ENCODE measurements around the gene PSMC6. TPM values are rescaled to one million over a fixed set of nuclear protein-coding genes. Genes with fewer than 3 reads are reported as not detected.
"Not testable (repeated sequence)": the region's sequence is repeated elsewhere in the genome, so short reads cannot be mapped to it uniquely, and the experiment has no call there.

The PSMC6 gene
- total RNA-seq, 2 experiments from 2014 or later, result 85.4 to 98.3 TPM

DNA sequence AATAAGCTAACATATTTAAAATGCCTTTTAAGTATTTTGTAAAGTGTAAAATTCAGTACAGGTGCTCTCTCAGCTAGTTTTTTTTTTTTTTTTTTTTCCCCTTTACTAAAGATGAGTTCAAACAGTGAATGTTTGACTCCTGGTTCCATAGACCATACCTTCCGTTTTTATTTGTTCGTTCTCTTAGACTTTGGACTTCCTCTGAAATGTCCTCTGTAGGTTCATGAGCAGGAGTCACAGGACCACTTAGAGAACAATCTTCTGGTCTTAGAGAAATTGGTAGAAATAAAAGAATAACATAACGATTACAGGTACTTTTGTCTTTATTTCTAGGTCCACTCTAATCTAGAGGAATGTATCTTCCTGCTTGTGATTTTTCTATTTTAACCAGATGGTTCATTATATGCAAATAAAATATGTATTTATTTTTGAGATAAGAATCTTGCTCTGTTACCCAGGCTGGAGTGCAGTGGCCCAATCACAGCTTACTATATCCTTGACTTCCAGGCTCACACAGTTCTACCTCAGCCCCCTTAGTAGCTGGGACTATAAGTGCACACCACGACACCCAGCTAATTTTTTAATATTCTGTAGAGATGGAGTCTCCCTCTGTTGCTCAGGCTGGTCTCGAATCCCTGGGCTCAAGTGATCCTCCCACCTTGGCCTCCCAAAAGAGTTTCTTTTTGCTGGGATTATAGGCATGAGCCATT is 48.8 kb downstream of the PSMC6 start:
- no peak overlapping the region for H3K27ac ChIP-seq (ENCODE audit: low read depth, low read length, poor library complexity, severe bottlenecking)
- no peak overlapping the region for H3K4me3 ChIP-seq (ENCODE audit: low read depth, low read length, poor library complexity, severe bottlenecking)
- no peaks in the 10 kb centered on the region for H3K79me2 ChIP-seq (ENCODE audit: insufficient read depth, low read depth, low read length)
- DNase-seq (ENCODE audit: low spot score), result no peak
- POLR2A ChIA-PET, result interaction anchor here (0.5 to 1.0 kb wide), 8 partner anchors 16 to 1734 kb away, joined by 3 to 5 read pairs (median 3); no protein-coding TSS in a partner anchor
- H3K9me3 ChIP-seq (ENCODE audit: low read length), result no peaks in the 10 kb centered on the region
- no TSS peak for BruUV-seq (replicated peaks)
- CTCF ChIA-PET (ENCODE audit: unreplicated experiment), result no interaction called here
- no peak overlapping the region for H3K4me2 ChIP-seq (ENCODE audit: low read length)
- intact Hi-C loops (cut with micrococcal nuclease; ENCODE audit: unreplicated experiment), result no loop called here
- H3K4me1 ChIP-seq (ENCODE audit: insufficient read depth, low read length, poor library complexity, severe bottlenecking), result no peaks in the 10 kb centered on the region
- peaks cover 32% of the 10 kb centered on the region for H3K36me3 ChIP-seq (ENCODE audit: insufficient read depth, low read length)
- TF ChIP-seq EZH2phosphoT487 (IDR thresholded peaks at IDR 0.05; ENCODE audit: borderline replicate concordance, low read depth, low read length), result no peak
- TF ChIP-seq, protein P1, sequence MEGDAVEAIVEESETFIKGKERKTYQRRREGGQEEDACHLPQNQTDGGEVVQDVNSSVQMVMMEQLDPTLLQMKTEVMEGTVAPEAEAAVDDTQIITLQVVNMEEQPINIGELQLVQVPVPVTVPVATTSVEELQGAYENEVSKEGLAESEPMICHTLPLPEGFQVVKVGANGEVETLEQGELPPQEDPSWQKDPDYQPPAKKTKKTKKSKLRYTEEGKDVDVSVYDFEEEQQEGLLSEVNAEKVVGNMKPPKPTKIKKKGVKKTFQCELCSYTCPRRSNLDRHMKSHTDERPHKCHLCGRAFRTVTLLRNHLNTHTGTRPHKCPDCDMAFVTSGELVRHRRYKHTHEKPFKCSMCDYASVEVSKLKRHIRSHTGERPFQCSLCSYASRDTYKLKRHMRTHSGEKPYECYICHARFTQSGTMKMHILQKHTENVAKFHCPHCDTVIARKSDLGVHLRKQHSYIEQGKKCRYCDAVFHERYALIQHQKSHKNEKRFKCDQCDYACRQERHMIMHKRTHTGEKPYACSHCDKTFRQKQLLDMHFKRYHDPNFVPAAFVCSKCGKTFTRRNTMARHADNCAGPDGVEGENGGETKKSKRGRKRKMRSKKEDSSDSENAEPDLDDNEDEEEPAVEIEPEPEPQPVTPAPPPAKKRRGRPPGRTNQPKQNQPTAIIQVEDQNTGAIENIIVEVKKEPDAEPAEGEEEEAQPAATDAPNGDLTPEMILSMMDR (conservative IDR thresholded peaks at IDR 0.05; ENCODE audit: low read length), result no peak
- H2AFZ ChIP-seq (ENCODE audit: low read length), result no peak overlapping the region
- no peaks in the 10 kb centered on the region for H3K9me2 ChIP-seq (ENCODE audit: insufficient read depth, low read length)
- no peaks in the 10 kb centered on the region for H4K20me1 ChIP-seq (ENCODE audit: insufficient read depth, low read length)

DNA sequence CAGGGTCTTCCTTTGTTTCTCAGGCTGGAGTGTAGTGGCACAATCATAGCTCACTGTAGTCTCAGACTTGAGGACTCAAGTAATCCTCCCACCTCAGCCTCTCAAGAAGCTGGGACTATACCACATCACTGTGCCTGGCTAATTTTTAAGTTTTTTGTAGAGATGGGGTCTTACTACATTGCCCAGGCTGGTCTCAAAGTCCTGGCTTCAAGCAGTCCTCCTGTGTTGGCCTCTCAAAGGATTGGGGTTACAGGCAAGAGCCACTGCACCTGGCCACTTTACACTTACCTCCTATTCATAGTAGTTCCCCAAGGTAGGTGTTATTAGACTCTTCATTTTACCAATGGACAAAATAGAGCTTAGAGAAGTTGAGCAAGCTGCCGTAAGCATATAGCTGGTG is 52.1 kb downstream of the PSMC6 start:
- Histone ChIP-seq H3K9me3 (ENCODE audit: low read length) (no peaks in the 10 kb centered on the region), H3K79me2 (ENCODE audit: insufficient read depth, low read depth, low read length) (no peaks in the 10 kb centered on the region), H2AFZ (ENCODE audit: low read length) (no peak overlapping the region), H3K4me1 (ENCODE audit: insufficient read depth, low read length, poor library complexity, severe bottlenecking) (no peaks in the 10 kb centered on the region), H4K20me1 (ENCODE audit: insufficient read depth, low read length) (no peaks in the 10 kb centered on the region), H3K4me2 (ENCODE audit: low read length) (no peak overlapping the region), H3K27ac (ENCODE audit: low read depth, low read length, poor library complexity, severe bottlenecking) (no peak overlapping the region), H3K9me2 (ENCODE audit: insufficient read depth, low read length) (no peaks in the 10 kb centered on the region), H3K4me3 (ENCODE audit: low read depth, low read length, poor library complexity, severe bottlenecking) (no peak overlapping the region), H3K36me3 (ENCODE audit: insufficient read depth, low read length) (peaks cover 32% of the 10 kb centered on the region)
- CTCF ChIA-PET (ENCODE audit: unreplicated experiment), result no interaction called here
- no TSS peak for BruUV-seq (replicated peaks)
- TF ChIP-seq EZH2phosphoT487 (IDR thresholded peaks at IDR 0.05; ENCODE audit: borderline replicate concordance, low read depth, low read length), result no peak
- TF ChIP-seq, protein P1 (conservative IDR thresholded peaks at IDR 0.05; ENCODE audit: low read length), result no peak
- intact Hi-C loops (cut with micrococcal nuclease; ENCODE audit: unreplicated experiment), result no loop called here
- no peak for DNase-seq (ENCODE audit: low spot score)
- POLR2A ChIA-PET, result interaction anchor here (0.9 to 1.4 kb wide), 4 partner anchors 9 to 30 kb away, joined by 3 to 4 read pairs (median 4); no protein-coding TSS in a partner anchor

DNA sequence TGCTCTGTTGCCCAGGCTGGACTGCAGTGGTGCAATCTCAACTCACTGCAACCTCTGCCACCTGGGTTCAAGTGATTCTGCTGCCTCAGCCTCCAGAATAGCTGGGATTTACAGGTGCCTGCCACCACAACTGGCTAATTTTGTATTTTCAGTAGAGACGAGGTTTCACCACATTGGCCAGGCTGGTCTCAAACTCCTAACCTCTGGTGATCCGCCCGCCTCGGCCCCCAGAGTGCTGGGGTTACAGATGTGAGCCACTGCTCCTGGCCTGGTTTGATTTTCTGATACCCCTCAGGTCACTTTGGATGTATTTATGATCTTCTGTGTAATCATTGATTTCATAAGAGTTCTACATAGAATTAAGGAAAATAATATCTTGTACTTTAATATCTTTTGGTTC is 55.9 kb downstream of the PSMC6 start:
- H3K36me3 ChIP-seq (ENCODE audit: insufficient read depth, low read length), result peaks cover 30% of the 10 kb centered on the region
- H3K79me2 ChIP-seq (ENCODE audit: insufficient read depth, low read depth, low read length); H3K4me1 ChIP-seq (ENCODE audit: insufficient read depth, low read length, poor library complexity, severe bottlenecking); H3K9me2 ChIP-seq (ENCODE audit: insufficient read depth, low read length); H3K27ac ChIP-seq (ENCODE audit: low read depth, low read length, poor library complexity, severe bottlenecking); CTCF ChIA-PET (ENCODE audit: unreplicated experiment); intact Hi-C loops (cut with micrococcal nuclease; ENCODE audit: unreplicated experiment); H3K9me3 ChIP-seq (ENCODE audit: low read length); BruUV-seq (replicated peaks); H3K4me2 ChIP-seq (ENCODE audit: low read length); H3K4me3 ChIP-seq (ENCODE audit: low read depth, low read length, poor library complexity, severe bottlenecking); DNase-seq (ENCODE audit: low spot score); H2AFZ ChIP-seq (ENCODE audit: low read length); H4K20me1 ChIP-seq (ENCODE audit: insufficient read depth, low read length): not testable (repeated sequence)
- POLR2A ChIA-PET, result interaction anchor here (1.0 kb wide), 1 partner anchor 209 kb away, joined by 3 read pairs; no protein-coding TSS in a partner anchor
